Right lobe of liver (tissue), 4 donors: ENCODE data around the gene ELAC1.

Source experiments
- POLR2A ChIP-seq: fragments of 450-650 bp; IDR thresholded peaks from one replicate; pipeline ENCODE4 v1.6.1; 2017; ENCODE audit warnings: antibody characterized with exemption, mild to moderate bottlenecking
- TF ChIP-seq, protein P1 (sequence below), 4 donors: fragments of 200-600 bp in 3 of 4; fragments of 450-650 bp in 1 of 4; IDR thresholded peaks; one replicate each; pipeline versions ENCODE4 v1.5.1 to v1.8.0; 2016 to 2022; ENCODE audit warnings: antibody characterized with exemption in 4 of 4, mild to moderate bottlenecking in 2 of 4
- donor health status: DM: no; HTN: no; CAD: no.
- donor health status: DM: no; HTN: no; CAD: no.
- donor health status: DM: no; HTN: yes; CAD: no.

DNA sequence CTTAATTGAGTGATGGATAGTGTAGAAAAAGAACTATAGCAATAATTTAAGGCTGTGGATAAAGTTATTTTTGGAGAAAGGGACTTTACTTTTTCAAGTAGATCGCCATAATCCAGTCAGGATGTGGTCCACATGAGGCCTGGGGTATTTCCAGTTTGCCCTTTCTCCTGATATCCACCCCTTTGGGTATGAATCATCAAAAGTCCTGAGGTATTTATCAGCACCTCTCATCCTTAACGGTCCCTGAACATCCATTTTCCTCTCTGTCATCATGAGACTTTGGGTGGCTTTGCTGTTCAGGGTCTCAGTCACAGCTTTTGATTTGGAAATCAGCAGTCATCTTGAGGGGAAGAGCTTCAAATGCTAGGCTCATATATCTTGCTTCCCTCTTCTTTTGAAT lies 39.3 kb upstream of the ELAC1 start:
- TF ChIP-seq, protein P1, sequence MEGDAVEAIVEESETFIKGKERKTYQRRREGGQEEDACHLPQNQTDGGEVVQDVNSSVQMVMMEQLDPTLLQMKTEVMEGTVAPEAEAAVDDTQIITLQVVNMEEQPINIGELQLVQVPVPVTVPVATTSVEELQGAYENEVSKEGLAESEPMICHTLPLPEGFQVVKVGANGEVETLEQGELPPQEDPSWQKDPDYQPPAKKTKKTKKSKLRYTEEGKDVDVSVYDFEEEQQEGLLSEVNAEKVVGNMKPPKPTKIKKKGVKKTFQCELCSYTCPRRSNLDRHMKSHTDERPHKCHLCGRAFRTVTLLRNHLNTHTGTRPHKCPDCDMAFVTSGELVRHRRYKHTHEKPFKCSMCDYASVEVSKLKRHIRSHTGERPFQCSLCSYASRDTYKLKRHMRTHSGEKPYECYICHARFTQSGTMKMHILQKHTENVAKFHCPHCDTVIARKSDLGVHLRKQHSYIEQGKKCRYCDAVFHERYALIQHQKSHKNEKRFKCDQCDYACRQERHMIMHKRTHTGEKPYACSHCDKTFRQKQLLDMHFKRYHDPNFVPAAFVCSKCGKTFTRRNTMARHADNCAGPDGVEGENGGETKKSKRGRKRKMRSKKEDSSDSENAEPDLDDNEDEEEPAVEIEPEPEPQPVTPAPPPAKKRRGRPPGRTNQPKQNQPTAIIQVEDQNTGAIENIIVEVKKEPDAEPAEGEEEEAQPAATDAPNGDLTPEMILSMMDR (IDR thresholded peaks at IDR 0.05): no peak
- no peak for TF ChIP-seq POLR2A
